GM12873 (cell line): ENCODE measurements around the gene SLC6A18.

ENCODE experiments used
- TF ChIP-seq, protein P1 (sequence below): IDR thresholded peaks from 2 replicates; pipeline ENCODE4 v1.5.1; 2012; ENCODE audit warnings: low read depth, mild to moderate bottlenecking, moderate library complexity, low read length, control low read depth; ENCODE audit not compliant: insufficient read depth; ENCODE audit errors: missing control alignments

The SLC6A18 gene

DNA sequence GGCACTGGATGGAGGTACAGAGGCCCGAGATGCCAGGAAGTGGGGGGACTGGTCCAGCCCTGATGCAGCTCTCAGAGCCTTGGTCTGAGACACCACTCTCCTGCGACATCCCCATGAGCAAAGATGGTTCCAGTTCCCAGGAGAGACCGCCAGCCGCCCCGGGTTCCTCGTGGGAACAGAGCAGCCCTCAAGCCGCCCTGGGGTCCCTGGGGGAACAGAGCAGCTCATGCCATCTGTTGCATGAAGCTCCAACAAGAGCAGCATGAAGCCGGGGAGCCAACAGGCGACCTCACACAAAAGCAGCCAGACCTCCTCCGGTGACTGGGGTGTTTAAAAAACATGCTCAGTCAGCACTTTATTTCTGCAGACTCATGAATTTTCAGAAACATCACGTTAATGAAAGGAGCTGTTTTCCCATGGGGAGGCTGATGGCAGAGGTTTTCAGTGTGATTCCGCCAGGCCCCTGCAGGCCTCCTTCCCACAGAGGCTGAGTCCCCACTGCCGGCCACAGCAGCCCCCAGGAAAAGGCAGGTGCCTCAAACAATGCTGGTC lies 6.2 kb downstream of the SLC6A18 start:
- TF ChIP-seq, protein P1, sequence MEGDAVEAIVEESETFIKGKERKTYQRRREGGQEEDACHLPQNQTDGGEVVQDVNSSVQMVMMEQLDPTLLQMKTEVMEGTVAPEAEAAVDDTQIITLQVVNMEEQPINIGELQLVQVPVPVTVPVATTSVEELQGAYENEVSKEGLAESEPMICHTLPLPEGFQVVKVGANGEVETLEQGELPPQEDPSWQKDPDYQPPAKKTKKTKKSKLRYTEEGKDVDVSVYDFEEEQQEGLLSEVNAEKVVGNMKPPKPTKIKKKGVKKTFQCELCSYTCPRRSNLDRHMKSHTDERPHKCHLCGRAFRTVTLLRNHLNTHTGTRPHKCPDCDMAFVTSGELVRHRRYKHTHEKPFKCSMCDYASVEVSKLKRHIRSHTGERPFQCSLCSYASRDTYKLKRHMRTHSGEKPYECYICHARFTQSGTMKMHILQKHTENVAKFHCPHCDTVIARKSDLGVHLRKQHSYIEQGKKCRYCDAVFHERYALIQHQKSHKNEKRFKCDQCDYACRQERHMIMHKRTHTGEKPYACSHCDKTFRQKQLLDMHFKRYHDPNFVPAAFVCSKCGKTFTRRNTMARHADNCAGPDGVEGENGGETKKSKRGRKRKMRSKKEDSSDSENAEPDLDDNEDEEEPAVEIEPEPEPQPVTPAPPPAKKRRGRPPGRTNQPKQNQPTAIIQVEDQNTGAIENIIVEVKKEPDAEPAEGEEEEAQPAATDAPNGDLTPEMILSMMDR = no peak

DNA sequence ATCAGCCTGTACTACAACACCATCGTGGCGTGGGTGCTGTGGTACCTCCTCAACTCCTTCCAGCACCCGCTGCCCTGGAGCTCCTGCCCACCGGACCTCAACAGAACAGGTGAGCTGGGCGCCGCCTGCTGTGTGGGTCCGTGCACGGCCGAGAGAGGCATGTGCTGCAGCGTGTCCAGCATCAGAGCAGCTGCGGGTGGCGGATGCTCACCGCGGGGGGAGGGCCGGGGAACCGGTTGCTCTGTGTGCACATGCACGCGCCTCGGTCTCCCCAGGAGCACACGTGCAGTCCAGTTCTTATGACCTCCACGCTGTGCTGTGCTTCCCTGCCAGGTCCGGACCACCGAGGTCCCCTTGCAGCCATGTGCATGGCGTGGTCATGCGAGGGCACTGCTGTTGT lies 7.6 kb downstream of the SLC6A18 start:
- TF ChIP-seq, protein P1 = no peak

DNA sequence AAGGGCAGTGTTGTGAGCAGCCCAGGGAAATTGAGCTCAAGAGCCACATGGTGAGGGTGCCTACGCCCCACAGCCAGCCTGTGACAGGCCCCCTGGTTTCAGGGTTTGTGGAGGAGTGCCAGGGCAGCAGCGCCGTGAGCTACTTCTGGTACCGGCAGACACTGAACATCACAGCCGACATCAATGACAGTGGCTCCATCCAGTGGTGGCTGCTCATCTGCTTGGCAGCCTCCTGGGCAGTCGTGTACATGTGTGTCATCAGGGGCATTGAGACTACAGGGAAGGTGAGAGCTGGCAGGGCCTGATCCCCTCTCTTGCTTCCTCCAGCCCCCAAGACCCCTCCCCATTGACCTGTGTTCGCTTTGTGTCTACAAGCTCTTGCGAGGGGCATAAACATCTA lies 10.2 kb downstream of the SLC6A18 start:
- TF ChIP-seq, protein P1 = no peak

DNA sequence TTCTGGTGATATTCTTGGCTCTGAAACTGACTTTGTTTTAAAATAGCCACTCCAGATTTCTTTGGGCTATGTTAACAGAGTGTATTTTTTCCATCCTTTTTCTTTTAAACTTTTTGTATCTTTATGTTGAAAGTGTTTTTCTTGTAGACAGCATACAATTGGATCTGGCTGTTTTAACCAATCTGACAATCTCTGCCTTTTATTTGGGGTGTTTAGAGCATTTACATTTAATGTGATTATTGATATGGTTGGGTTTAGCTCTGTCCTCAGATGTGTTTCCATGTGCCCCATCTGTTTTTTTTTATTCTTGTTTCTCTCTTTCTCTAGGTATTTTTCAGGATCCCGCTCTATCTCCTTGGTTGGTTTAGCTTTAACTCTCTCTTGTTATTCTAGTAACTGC lies 10.7 kb downstream of the SLC6A18 start:
- TF ChIP-seq, protein P1 = no peak

DNA sequence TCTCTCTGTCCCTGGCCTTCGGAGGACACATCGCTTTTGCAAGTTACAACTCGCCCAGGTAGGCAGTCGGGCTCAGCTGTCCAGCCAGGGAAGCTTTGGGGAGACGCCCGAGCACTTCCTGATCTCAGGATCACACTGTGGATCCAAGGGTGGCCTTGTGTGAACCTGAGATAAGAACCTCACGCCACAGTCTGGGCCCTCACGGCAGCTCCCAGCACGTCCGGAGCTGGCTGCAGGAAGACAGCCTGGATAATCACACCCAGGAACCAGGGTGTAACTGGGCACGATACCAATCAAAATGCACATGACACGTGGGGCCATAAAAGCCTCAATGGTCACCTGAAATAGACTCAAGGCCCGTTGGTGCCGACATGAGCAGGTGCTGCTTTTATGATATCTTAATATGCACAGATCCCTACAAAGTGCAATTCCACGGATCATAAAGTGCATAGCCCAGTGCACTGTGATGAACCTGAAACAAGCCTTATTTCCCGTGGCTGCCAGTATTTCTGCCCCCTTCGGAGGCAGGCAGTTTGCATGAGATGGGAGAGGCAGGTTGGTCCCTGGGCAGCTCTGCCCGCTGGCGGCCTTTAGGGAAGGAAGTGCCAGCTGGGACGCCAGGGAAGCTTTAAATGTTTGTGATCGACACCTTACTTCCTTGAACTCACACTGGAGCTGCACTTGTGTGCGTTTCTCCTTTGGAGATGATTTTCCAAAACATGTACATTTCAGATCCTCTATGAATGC lies 14.5 kb downstream of the SLC6A18 start:
- TF ChIP-seq, protein P1 = no peak

DNA sequence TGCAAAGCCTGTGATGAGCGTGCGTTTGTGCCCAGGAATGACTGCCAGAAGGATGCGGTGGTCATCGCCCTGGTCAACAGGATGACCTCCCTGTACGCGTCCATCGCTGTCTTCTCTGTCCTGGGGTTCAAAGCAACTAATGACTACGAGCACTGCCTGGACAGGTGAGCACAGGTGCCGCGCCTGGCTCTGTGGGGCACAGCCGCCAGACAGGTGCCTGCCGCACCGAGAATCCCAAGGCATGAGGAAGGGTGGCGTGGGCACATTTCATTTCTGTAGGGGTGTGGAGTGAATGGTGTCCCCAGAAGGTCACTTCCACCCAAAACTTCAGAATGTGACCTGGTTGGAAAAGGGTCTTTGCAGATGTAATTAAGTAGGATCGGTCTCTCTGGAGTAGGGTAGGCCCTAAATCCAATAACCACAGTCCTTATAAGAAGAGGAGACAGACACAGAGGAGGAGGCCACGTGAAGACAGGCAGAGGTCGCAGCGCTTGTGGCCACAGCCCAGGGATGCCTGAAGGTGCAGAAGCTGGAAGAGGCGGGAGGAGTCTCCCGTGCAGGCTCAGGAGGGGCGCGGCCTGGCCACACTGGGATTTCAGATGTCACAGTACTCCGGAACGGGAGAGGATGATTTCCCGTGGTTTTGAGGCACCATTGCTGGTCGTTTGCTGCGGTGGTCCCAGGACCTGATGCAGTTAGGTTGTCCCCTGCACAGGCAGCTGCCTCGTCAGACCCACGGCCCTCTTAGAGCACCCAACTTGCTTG lies 15.5 kb downstream of the SLC6A18 start:
- TF ChIP-seq, protein P1 = no peak

DNA sequence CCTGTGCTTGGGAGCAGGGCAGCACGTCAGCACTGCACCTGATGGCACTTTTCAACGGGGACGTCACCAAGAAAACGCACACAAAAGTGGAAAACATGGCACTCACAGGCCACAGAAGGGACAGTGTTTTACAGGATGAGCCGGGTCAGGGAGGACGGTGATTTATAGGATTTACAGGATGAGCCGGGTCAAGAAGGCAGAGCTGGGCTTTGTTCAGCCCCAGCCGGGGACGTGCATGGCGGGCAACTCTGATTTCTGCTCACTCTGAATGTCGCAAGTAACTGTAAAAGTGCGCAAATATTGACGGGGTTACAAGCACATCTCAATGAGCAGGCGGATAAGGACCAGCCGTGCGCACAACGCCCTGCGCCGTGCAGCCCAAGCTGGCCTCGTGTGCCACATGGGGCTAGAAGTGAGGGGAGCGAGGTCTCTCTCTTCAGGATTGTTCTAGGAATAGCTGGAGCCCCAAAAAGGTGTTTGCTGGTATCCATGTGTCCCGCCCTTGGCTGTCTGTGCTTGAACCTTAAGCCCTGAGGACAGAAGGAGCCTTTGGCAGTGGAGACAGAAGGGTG lies 16.4 kb downstream of the SLC6A18 start:
- TF ChIP-seq, protein P1 = no peak
